ENCODE data around the gene C5orf15. TPM values are rescaled to one million over a fixed set of nuclear protein-coding genes. Genes with fewer than 3 reads are reported as not detected.
"Not testable (repeated sequence)": the region's sequence is repeated elsewhere in the genome, so short reads cannot be mapped to it uniquely, and the experiment has no call there.

Gene C5orf15
- total RNA-seq, 1 experiment from 2014 or later, result 178 TPM

GRCh38 chr5:133963493-133964128 is 4.8 kb downstream of the C5orf15 start:
- no peak for DNase-seq (ENCODE audit: low spot score)

DNA sequence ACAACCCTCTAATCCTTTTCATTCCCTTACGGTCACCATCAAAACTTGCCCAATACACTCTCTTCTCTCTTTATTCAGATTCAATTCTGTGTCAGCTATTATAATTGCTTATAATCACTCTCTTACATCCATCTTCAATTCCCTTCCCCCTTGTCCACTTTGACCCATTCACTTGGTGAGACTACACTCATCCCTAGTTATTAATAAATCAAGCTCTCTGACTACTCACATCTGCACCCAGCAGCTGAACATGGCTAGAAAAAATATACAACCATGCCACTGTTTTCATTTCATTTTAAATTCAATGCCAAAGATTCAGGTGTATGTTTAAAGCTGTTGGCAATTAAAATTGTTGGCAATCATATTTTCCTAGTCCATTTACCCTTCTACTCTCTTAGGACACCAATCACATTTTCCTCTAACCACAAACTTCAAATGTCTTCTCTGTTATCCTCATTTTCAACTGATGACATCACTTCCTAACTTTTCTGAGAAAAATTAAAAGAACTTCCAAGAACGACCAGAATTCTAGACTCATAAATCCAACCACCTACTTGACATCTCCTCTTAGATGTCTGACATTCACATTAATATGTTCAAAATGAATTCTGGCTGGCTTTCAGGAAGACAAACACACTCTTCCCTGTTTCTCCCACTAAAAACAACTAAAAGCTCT is 5.5 kb downstream of the C5orf15 start:
- peak; percentile 89 for DNase-seq (ENCODE audit: low spot score)

DNA sequence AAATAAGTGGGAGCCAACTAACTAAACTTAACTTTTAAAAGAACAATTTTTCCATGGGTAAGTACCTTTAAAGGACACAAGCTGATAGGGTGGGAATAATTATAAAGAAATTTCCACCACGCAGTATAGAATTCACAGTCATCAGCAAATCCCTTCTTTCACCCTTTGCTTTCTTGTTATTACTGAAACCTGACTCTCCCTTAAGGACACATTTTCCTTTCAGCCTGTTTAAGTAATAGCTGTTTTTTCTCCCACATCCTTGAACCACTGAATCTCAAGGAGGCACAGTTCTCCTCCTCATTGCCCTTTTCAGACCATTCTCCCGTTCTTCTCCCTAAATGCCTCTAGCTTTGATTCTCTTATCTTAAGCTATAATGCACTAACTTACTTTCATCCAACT is 6.3 kb downstream of the C5orf15 start:
- DNase-seq (ENCODE audit: low spot score), result no peak

DNA sequence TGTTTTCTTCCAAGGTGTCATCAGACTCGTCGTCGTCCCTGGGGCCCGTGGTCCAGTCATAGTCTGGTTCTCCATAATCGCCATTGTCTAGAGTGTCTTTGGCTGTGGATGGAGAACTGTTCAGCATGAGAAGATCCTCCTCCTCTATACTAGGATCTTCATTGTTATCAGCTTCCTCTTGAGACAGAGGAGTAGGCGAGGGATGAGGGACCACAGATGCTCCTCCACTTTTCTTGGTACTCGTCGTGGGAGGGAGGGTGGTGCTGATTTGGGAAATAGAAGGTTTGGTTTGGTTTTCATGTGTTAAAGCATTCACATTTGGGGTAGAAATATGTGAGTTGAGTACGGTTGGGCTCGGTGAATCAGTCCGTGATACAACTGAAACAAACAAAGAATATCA is 8.8 kb downstream of the C5orf15 start:
- no peak for DNase-seq (ENCODE audit: low spot score)

- DNase-seq (ENCODE audit: low spot score), result no peak
Measured at GRCh38 chr5:133957591-133957990, 10.8 kb downstream of the C5orf15 start.

- no peak for DNase-seq (ENCODE audit: low spot score)
Measured at GRCh38 chr5:133957080-133957479, 11.3 kb downstream of the C5orf15 start.

- DNase-seq (ENCODE audit: low spot score), result not testable (repeated sequence)
Measured at GRCh38 chr5:133956196-133956595, 12.2 kb downstream of the C5orf15 start.

- no peak for DNase-seq (ENCODE audit: low spot score)
Measured at GRCh38 chr5:133953568-133954145, 14.8 kb downstream of the C5orf15 start.

DNA sequence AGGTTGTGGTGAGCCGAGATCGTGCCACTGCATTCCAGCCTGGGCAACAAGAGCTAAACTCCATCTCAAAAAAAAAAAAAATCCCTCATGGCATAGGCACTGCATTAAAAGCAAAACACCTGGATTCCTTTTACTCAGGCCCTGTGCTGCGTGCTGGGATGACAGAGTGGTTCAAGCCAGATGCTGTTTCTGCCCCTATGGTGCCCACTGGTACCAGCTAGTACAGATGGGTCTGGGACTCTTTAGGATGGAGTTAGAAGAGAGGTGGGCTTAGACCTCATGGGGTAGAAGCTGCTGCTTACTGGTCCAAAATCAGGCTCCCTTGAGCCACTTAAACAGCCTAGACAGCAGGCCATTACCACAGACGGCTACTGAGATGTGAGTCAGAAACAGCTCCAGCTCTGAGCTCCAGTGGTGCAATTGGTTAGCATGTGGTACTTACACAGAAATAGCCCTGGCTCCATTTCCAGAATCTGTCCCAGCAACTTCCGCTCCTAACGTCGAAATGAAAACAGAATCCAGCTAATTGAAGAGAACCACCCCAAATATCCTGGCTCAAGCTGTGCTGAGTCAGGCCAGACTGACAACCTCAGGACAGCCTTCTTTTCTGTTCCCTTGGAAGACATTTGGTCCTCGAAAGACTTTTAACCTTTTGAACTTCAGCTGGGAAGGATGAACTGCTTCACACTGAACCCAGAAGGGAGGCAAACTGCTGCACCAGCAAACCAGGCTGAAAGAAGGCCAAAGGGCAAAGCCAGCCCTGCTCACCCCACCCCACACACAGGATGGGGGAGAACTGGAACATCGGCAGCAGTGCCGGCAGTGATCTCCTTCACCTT is 15.5 kb downstream of the C5orf15 start:
- DNase-seq (ENCODE audit: low spot score), result peak; percentile 97

- no peak for DNase-seq (ENCODE audit: low spot score)
Measured at GRCh38 chr5:133950821-133951612, 17.4 kb downstream of the C5orf15 start.

DNA sequence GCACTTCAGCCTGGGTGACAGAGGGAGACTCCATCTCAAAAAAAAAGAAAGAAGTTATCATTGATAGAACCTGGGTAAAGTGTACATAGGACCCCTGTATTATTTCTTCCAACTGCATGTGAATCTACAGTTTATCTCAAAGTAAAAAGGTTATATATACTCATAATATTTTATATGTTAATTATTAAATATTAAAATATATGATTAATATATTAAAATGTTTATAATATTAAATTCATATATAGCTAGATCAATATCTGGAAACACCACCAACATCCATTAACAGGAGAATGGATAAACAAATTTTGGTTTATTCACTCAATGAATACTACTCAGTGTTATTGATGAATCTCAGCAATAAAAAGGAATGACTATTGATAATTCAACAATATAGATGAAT is 19.7 kb downstream of the C5orf15 start:
- no peak for DNase-seq (ENCODE audit: low spot score)

GRCh38 chr5:133947431-133947841 is 21.0 kb downstream of the C5orf15 start:
- DNase-seq (ENCODE audit: low spot score), result no peak

- no peak for DNase-seq (ENCODE audit: low spot score)
Measured at GRCh38 chr5:133945568-133945967, 22.9 kb downstream of the C5orf15 start.

DNA sequence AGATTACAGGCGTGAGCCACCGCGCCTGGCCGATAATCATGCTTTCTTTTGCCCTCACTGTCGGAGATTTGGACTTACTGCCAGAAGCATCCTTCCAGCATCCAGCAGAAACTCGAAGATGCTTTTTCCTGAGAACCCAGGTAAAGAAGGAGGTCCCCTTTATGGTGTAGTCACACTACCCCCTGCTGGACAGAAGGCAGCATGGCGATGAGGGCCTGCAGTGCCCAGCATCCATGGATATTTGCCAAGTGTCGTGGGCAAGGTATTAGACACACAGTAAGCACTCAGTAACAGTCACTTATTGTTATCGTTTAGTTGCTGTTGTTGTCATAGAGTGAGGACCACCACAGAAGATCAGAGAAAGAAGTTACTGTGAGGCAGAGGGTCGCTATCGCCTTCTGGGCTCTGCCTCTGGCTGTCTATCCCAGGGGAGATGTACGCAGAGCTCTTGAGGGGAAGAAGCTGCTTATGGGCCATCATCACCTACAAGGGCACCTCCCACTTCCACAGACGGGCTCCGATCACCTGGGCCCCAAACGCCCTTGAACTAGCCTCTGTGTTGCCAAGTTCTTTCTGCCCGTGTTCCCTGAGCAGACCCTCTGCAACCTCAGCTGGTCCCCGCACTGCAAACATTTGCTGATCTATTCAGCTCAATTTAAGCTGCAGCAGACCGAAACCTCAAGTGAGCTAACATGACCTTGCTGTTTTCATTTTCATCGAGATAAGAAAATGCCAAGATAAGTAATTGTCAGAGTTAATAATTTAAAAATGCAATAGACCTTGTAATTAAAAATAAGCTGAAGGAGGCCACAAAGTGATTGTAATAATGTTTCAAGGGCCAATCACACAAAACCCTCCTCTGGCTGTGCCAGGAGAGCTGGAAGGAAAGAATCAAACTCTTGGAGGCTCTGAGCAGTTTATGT is 23.9 kb downstream of the C5orf15 start:
- DNase-seq (ENCODE audit: low spot score), result peak; percentile 60

DNA sequence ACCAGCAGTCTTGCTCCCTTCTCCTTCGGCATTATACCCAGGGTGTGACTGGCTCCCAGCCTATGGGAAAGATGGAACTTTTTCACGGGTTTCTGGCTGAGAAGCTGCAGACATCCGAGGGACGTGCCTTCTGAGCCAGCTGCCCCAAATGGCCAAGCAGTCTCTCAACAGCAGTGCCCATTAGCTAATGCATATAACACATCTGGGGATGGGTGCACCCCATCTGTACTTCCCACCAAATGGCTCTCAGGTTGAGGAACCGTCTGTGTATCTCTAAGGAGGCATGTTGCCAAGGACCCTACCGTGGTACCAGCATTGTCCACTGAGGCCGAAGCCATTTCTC is 25.0 kb downstream of the C5orf15 start:
- no peak for DNase-seq (ENCODE audit: low spot score)

GRCh38 chr5:133942614-133943474 is 25.6 kb downstream of the C5orf15 start:
- no peak for DNase-seq (ENCODE audit: low spot score)

DNA sequence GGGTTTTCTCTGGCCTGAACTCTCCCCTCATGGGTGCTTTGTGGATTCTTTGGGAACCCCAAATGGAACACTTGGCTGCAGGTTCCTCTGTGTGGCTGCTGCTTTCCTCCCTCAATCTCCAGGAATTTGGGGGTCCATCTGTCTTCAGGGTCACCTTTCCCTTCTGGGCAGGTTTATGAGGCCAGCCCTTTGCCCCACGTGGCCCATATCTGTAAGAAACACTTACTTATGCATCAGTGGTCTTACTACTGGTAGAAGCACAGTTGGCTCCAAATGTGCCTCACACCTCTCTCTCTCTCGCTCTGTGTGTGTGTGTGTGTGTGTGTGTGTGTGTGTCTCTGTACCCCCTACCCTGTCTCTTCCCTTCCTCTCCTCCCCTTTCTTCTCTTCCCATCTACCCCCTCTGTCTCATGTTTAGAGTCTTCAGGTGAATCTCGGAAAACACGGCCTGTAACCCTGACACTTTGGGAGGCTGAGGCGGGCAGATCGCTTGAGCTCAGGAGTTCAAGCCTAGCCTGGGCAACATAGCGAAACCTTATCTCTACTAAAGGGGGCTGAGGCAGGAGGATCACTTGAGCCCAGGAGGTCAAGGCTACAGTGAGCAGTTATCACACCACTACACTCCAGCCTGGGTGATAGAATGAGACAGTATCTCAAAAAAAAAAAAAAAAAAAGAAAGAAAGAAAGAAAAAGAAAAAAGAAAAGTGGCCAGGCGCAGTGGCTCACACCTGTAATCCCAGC is 26.8 kb downstream of the C5orf15 start:
- DNase-seq (ENCODE audit: low spot score), result no peak

DNA sequence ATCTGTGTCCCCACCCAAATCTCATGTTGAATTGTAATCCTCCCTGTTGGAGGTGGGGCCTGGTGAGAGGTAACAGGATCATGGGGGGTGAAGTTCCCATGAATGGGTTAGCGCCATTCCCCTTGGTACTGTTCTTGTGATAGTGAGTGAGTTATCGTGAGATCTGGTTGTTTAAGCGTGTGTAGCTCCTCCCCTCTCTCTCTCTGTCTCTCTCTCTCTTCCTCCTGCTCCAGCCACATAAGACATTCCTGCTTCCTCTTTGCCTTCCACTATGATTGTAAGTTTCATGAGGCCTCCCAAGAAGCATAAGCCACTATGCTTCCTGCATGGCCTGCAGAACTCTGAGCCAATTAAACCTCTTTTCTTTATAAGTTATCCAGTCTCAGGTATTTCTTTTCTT is 28.8 kb downstream of the C5orf15 start:
- no peak for DNase-seq (ENCODE audit: low spot score)

- no peak for DNase-seq (ENCODE audit: low spot score)
Measured at GRCh38 chr5:133938929-133939328, 29.5 kb downstream of the C5orf15 start.

All from A172 (cell line).